GM18951 (cell line): ENCODE data around the gene CALU.

Experiments used
- POLR2A ChIP-seq: IDR thresholded peaks from 4 replicates; pipeline ENCODE4 v1.6.1; 2011; ENCODE audit warnings: mild to moderate bottlenecking; ENCODE audit not compliant: insufficient read length, insufficient read depth; ENCODE audit errors: extremely low read depth
- in situ Hi-C: fragments of 300-500 bp; cut with MboI; formaldehyde crosslinking; loops from one replicate; pipeline ENCODE4 v1.12.0; 2022; ENCODE audit warnings: low sequenced_read_pairs, mixed read lengths, inconsistent platforms; ENCODE audit not compliant: unreplicated experiment

The CALU gene

DNA sequence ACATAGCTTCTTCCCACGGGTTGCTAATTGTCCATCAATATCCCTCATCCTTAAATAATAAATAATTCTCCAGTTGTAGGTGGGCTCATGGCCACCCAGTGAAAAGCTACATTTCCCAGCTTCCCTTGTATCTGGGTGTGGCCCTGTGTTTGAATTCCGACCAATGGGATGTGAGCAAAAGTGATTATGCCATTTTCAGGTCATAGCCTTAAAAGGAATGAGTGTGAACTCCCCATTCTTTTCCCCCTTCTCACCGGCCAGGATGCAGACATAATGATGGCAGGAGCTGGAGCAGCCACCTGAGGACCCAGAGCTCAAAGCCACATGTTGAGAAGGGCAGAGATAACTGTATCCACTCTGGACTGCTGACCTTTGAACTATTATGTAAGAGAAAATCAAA, 30.3 kb upstream of the CALU start:
- in situ Hi-C loops = no loop called here
- TF ChIP-seq POLR2A = no peak

DNA sequence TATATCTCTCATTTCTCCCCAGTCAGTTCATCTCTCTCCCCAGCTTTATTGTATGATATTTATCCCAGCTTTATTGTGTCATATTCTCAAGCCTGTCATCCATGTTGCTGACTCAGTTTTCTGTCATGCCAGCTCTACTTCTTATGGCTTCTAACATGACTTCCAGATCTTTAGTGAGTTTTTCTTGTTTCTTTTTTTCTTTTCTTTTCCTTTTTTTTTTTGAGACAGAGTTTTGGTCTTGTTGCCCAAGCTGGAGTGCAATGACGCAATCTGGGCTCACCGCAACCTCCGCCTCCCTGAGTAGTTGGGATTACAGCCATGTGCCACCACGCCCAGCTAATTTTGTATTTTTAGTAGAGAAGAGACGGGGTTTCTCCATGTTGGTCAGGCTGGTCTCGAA, 28.7 kb upstream of the CALU start:
- no peak for TF ChIP-seq POLR2A
- in situ Hi-C loops = no loop called here

GRCh38 chr7:128713794-128714193, 25.4 kb upstream of the CALU start:
- in situ Hi-C loops = no loop called here
- TF ChIP-seq POLR2A = no peak

GRCh38 chr7:128714701-128715495, 24.3 kb upstream of the CALU start:
- in situ Hi-C loops = no loop called here
- TF ChIP-seq POLR2A = no peak

DNA sequence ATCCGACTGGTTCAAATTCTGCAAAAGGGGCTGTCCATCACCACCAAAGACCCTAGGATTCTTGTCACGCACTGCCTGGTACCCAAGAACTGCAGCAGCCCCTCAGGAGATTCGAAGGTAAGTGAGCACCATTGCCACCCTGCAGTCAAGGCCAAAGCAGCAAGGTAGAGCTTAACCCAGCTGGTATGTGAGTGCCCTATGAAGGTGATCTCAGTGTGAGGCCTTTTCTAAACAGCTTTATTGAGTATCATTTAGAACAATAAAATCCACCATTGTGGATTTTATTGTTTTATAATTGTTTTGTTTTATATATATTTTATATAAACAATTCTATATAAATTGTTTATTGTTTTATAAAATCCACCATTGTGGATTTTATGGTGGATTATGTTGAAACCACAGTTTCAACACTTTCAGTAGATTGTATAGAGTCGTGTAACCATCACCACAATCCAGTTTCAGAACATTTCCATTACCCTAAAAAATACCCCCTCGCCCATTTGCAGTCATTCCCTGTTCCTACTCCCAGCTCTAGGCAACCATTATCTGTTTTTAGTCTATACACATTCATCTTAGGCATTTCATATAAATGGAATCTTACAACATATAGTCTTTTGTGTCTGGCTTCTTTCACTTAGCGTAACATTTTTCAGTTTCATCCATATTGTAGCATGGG, 20.1 kb upstream of the CALU start:
- TF ChIP-seq POLR2A = no peak
- in situ Hi-C loops = no loop called here

- in situ Hi-C loops = no loop called here
- no peak for TF ChIP-seq POLR2A
Observed at GRCh38 chr7:128721376-128721775, 17.8 kb upstream of the CALU start.

GRCh38 chr7:128724743-128725142, 14.4 kb upstream of the CALU start:
- in situ Hi-C loops = no loop called here
- no peak for TF ChIP-seq POLR2A

- no peak for TF ChIP-seq POLR2A
- in situ Hi-C loops = no loop called here
Observed at GRCh38 chr7:128725531-128725930, 13.6 kb upstream of the CALU start.

DNA sequence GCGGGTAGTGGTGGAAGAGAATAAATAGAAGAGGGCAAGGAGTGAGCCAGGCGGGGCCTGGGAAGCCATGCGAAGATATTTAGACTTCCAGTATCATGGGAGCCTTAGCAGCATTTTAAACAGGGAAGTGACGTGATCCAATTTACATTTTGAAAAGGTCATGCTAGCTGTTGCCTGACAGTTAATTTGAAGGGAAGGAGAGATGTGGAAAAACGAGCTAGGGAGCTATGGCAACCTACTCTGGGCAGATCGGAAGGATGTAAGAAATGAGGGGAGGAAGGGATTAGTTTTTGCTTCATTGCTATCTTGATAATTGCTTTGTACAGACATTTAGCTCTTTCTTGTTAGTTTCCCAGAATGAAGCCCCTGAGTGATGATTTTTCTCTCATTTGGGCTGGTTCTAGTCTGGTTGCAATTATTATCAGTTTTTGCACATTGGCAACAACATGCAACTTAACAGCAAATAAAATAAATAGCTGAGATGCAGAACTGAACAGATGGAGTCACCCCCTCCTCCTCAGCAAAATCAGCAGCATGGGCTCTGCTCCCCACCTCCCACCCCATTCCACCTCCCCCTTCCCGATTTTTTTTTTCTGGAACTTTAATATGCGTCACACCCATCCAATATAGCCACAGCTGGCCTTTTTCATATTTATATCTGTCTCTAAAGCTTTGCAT, 13.0 kb upstream of the CALU start:
- TF ChIP-seq POLR2A = no peak

DNA sequence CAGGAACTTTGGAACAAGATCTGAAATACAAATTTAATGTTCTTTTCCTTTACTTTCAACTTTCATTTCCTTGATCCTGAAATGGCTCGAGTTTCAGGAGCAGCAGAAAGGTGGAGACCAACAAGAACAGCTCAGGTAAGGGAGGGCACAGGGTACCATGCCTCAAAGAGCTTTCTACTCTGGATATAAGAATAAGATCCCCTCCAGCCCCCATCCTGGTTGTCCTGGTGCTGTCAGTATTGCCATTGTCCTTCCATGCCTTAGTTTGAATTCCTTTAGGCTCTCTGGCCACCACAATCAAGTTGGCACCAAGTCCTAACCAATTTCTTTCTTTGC, 12.5 kb upstream of the CALU start:
- in situ Hi-C loops = no loop called here

More for the DNA sequence above, 13.0 kb upstream of the CALU start:
- in situ Hi-C loops = no loop called here

GRCh38 chr7:128727239-128727638, 11.9 kb upstream of the CALU start:
- in situ Hi-C loops = no loop called here
- no peak for TF ChIP-seq POLR2A

More for the DNA sequence above, 12.5 kb upstream of the CALU start:
- TF ChIP-seq POLR2A = no peak

GRCh38 chr7:128728598-128728997, 10.6 kb upstream of the CALU start:
- in situ Hi-C loops = no loop called here
- no peak for TF ChIP-seq POLR2A

DNA sequence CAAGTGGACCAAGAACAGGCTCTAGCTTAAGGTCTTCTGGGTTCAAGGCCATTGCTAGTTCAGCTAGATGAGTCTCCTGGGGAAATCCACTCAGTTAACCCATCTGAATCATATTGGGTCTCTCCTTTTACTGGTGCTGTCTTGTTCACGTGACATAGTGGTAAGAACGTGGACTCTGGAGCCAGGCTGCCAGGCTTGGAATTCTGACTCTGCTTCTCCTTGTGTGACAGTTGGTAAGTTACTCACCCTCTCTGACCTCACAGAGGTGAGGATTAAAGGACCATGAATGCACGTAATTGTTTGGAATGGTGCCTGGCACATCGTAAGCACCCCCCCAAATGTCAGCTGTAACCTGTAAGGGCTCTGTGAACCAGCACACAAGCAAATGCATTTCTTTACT, 9.7 kb upstream of the CALU start:
- in situ Hi-C loops = no loop called here
- TF ChIP-seq POLR2A = no peak

- no peak for TF ChIP-seq POLR2A
- in situ Hi-C loops = no loop called here
Observed at GRCh38 chr7:128731184-128731583, 8.0 kb upstream of the CALU start.

- in situ Hi-C loops = no loop called here
Observed at GRCh38 chr7:128732521-128733277, 6.5 kb upstream of the CALU start.

More at GRCh38 chr7:128732521-128733277, 6.5 kb upstream of the CALU start:
- TF ChIP-seq POLR2A = no peak
